BJ (cell line): ENCODE data around the gene BBS2. TPM values are rescaled to one million over a fixed set of nuclear protein-coding genes. Genes with fewer than 3 reads are reported as not detected.

Experiments
- CTCF ChIA-PET: fragments of 350-600 bp; formaldehyde crosslinking; extraction: SDS; loops from one replicate; lab custom pipeline; 2021; ENCODE audit warnings: antibody characterized with exemption, inconsistent platforms; lab: Yijun Ruan, JAX
- POLR2A ChIA-PET: fragments of 300-600 bp; sonication (Branson Sonifier 250); formaldehyde crosslinking; extraction: SDS; loops from one replicate; lab custom pipeline; 2021; ENCODE audit warnings: antibody characterized with exemption; lab: Charles Lee
- DNase-seq: peaks from one replicate; pipeline ENCODE4 v3.0.0-alpha.2; 2011; ENCODE audit warnings: low read depth
- H3K27me3 ChIP-seq: 2 replicates; pipeline ENCODE4 v1.6.0; 2011; ENCODE audit warnings: low read length; ENCODE audit not compliant: control insufficient read depth, insufficient read depth
- H3K36me3 ChIP-seq: 2 replicates; pipeline ENCODE4 v1.5.1; 2011; ENCODE audit warnings: low read length; ENCODE audit not compliant: control insufficient read depth, insufficient read depth
- H3K4me3 ChIP-seq: 2 replicates; pipeline ENCODE4 v1.5.1; 2011; ENCODE audit warnings: low read depth, mild to moderate bottlenecking, control low read depth, low read length
- polyA plus RNA-seq: library from polyadenylated mRNA; depleted of rRNA; stranded (reverse); fragments of >200 nt; gene quantifications from 2 replicates; pipeline ENCODE4 v1.2.3, GENCODE V29; 2011
- TF ChIP-seq, protein P1 (sequence below): IDR thresholded peaks from 2 replicates; pipeline ENCODE4 v1.5.1; 2011; ENCODE audit warnings: low read depth, mild to moderate bottlenecking, control low read depth, inconsistent platforms, low read length, moderate library complexity; ENCODE audit not compliant: insufficient read depth

The BBS2 gene
- polyA plus RNA-seq, 1 experiment = 33.8 TPM

DNA sequence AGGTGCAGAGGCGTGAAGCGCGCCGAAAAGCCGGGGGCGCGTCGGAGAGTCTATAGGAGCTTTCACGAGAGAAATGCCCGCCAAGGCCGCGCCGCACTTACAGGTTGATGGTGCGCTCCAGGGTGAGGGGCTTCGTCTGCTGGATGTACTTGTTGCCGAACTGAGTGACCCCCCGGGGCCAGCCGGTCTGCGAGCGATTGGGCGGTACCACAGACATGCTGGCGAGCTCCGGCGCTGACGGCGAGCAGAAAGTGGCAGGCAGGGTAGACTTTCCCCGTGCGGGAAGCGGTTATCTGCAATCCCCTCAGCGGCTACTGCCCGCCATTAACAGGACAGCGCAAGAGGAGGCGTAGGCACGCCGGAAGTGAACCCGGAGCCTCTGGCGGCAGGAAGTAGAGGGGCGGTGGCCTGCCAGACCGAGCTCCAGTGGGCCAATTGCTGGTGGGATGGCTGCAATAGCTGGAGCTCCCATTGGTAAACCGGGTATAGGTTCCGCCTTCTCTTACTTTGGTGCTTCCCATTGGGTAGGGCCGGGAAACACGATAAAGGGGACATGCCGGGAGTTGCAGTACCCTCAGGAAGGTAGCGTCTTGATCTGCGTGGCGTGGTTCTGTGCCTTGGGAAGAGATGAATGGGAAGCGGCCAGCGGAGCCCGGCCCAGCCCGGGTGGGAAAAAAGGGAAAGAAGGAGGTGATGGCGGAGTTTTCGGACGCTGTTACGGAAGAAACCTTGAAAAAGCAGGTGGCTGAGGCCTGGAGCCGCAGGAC lies 68.7 kb downstream of the BBS2 start, which contains the start of the genes NUDT21 and OGFOD1:
TSS of gene NUDT21 (minus strand) at position 347 of the 767 bp plus-strand sequence. CDS start at position 217, 130 bp downstream.
TSS of gene OGFOD1 (plus strand) at position 569 of the 767 bp plus-strand sequence. CDS start at position 628, 59 bp downstream.
- ChIA-PET CTCF (interaction anchor here (0.7 to 1.5 kb wide), 3 partner anchors 11 to 125 kb away, joined by 3 to 4 read pairs (median 3); no protein-coding TSS in a partner anchor), POLR2A (interaction anchor here (0.6 kb wide), 2 partner anchors 16 to 61 kb away, joined by 6 to 10 read pairs; no protein-coding TSS in a partner anchor)
- H3K36me3 ChIP-seq = peaks cover 6% of the 10 kb centered on the region
- TF ChIP-seq, protein P1, sequence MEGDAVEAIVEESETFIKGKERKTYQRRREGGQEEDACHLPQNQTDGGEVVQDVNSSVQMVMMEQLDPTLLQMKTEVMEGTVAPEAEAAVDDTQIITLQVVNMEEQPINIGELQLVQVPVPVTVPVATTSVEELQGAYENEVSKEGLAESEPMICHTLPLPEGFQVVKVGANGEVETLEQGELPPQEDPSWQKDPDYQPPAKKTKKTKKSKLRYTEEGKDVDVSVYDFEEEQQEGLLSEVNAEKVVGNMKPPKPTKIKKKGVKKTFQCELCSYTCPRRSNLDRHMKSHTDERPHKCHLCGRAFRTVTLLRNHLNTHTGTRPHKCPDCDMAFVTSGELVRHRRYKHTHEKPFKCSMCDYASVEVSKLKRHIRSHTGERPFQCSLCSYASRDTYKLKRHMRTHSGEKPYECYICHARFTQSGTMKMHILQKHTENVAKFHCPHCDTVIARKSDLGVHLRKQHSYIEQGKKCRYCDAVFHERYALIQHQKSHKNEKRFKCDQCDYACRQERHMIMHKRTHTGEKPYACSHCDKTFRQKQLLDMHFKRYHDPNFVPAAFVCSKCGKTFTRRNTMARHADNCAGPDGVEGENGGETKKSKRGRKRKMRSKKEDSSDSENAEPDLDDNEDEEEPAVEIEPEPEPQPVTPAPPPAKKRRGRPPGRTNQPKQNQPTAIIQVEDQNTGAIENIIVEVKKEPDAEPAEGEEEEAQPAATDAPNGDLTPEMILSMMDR = no peak
- H3K27me3 ChIP-seq = no peaks in the 10 kb centered on the region
- H3K4me3 ChIP-seq = peak within 1 kb of the TSS; percentile 80
- DNase-seq = peak; percentile 97

DNA sequence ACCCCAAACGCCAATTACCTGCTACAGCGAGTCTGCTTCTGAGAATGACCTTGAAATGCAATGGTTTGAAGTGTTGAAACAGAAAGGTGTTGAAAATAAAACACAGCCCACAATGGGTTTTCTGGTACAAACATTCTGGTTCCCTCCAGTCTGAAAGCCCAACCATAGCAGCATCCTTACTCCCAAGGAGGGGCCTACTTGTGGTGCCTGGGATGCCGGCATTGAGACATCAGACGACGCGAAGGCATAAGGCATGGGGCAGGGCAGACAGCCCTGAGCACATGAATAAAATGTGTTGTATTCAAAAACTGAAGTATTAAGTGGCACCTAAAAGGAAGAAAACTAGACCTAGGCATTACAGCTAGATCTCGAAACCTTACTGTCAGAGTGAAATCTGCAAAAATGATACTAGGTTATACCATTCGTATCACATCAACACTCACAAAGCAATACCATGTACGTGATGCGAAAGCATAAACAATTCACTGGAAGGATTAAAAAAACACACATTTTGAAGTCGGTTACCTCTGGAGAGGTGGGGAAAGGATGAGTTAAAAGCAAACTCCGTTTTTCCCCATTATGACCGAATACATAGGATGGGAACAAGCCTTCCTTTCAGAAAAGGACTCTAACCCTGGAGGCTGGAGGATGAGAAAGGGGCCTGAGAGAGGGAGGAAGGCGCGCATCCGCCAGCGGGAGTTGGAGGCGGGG lies 69.4 kb downstream of the BBS2 start:
- TF ChIP-seq, protein P1 = no peak
- CTCF ChIA-PET = interaction anchor here (0.9 kb wide), 1 partner anchor 126 kb away, joined by 4 read pairs; no protein-coding TSS in a partner anchor
- POLR2A ChIA-PET = interaction anchor here (0.6 kb wide), 2 partner anchors 17 to 61 kb away, joined by 6 to 10 read pairs; no protein-coding TSS in a partner anchor
- DNase-seq = no peak
- H3K36me3 ChIP-seq = peaks cover 6% of the 10 kb centered on the region
- no peaks in the 10 kb centered on the region for H3K27me3 ChIP-seq
- H3K4me3 ChIP-seq = peak overlapping the region; percentile 80

DNA sequence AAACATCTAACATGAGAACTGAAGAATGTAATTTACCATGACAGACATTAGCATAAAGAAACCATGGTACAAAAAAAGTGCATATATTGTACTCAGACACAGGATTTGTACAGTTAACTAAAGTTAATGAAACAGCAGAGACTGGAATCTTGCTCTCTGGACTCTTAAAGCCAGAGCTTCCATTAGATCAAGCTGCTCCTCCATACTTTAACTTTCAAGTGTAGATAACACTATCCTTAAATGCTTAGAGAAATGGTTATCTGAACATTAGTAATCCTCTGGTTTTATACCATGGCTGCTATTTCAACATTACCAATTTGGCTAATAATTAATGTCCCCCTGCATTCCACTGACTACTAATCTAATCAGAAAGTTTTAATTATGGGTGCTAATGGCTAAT lies 71.8 kb downstream of the BBS2 start:
- ChIA-PET POLR2A (no interaction called here), CTCF (no interaction called here)

GRCh38 chr16:56447286-56447685 lies 72.5 kb downstream of the BBS2 start:
- H3K36me3 ChIP-seq = peaks cover 2% of the 10 kb centered on the region
- H3K4me3 ChIP-seq = no peak overlapping the region
- ChIA-PET CTCF (no interaction called here), POLR2A (no interaction called here)
- H3K27me3 ChIP-seq = no peaks in the 10 kb centered on the region
- no peak for DNase-seq
- TF ChIP-seq, protein P1 = no peak

More for the DNA sequence above, 71.8 kb downstream of the BBS2 start:
- Histone ChIP-seq H3K4me3 (no peak overlapping the region), H3K36me3 (peaks cover 2% of the 10 kb centered on the region), H3K27me3 (no peaks in the 10 kb centered on the region)
- DNase-seq = no peak
- TF ChIP-seq, protein P1 = no peak

- H3K36me3 ChIP-seq = peaks cover 9% of the 10 kb centered on the region
- TF ChIP-seq, protein P1 = no peak
- CTCF ChIA-PET = no interaction called here
- H3K4me3 ChIP-seq = no peak overlapping the region
- no peaks in the 10 kb centered on the region for H3K27me3 ChIP-seq
- POLR2A ChIA-PET = no interaction called here
- no peak for DNase-seq
Measured at GRCh38 chr16:56438038-56438437, 81.8 kb downstream of the BBS2 start.
